ENCODE data around the gene SELL. TPM values are rescaled to one million over a fixed set of nuclear protein-coding genes. Genes with fewer than 3 reads are reported as not detected.
"Not testable (repeated sequence)": the region's sequence is repeated elsewhere in the genome, so short reads cannot be mapped to it uniquely, and the experiment has no call there.

SELL gene
- total RNA-seq, 1 experiment from 2014 or later: not detected

- in situ Hi-C loops (cut with HindIII; ENCODE audit: low sequenced_read_pairs): no loop called here
- no peak for DNase-seq (ENCODE audit: low spot score)
Measured at GRCh38 chr1:169679692-169680091, 31.7 kb downstream of the SELL start.

DNA sequence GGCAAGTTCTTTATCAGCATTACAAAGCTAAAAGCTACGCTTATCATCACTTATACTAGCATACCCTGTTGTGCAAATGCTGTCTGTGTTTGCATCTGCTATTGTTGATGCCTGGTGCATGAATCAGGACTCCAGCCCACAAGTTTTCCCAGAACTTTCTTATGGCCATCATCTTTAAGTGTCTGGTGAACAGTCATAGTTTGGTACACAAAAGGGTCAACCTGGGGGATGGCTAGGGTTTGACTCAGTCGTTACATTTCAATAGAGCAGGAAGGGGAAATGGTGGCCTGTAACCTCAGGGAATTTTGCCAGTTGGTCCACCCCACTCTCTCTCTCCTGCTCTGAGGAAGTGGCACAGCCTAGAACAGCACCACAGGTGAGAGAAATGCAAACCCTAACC lies 35.4 kb downstream of the SELL start:
- no peak for DNase-seq (ENCODE audit: low spot score)
- in situ Hi-C loops (cut with HindIII; ENCODE audit: low sequenced_read_pairs): no loop called here

GRCh38 chr1:169670836-169671235 lies 40.6 kb downstream of the SELL start:
- no peak for DNase-seq (ENCODE audit: low spot score)
- in situ Hi-C loops (cut with HindIII; ENCODE audit: low sequenced_read_pairs): no loop called here

GRCh38 chr1:169670244-169670643 lies 41.2 kb downstream of the SELL start:
- in situ Hi-C loops (cut with HindIII; ENCODE audit: low sequenced_read_pairs): not testable (repeated sequence)

DNA sequence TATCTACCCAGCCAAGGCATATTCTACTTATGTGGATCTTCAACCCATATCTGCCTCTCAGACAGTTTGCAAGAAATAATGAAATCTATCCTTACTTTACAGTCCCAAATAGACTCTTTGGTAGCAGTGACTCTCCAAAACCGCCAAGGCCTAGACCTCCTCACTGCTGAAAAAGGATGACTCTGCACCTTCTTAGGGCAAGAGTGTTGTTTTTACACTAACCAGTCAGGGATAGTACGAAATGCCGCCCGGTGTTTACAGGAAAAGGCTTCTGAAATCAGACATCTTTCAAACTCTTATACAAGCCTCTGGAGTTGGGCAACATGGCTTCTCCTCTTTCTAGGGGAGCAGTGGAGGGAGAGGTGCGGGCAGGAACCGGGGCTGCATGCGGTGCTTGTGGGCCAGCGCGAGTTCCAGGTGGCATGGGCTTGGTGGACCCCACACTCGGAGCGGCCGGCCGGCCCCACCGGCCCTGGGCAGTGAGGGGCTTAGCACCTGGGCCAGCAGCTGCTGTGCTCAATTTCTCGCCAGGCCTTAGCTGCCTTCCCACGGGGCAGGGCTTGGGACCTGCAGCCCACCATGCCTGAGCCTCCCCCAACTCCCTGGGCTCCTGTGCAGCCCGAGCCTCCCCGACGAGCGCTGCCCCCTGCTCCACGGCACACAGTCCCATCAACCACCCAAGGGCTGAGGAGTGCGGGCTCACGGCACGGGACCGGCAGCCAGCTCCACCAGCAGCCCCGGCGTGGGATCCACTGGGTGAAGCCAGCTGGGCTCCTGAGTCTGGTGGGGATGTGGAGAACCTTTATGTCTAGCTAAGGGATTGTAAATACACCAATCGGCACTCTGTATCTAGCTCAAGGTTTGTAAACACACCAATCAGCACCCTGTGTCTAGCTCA lies 43.5 kb downstream of the SELL start:
- DNase-seq (ENCODE audit: low spot score); in situ Hi-C loops (cut with HindIII; ENCODE audit: low sequenced_read_pairs): not testable (repeated sequence)

More at GRCh38 chr1:169670244-169670643, 41.2 kb downstream of the SELL start:
- not testable (repeated sequence) for DNase-seq (ENCODE audit: low spot score)

DNA sequence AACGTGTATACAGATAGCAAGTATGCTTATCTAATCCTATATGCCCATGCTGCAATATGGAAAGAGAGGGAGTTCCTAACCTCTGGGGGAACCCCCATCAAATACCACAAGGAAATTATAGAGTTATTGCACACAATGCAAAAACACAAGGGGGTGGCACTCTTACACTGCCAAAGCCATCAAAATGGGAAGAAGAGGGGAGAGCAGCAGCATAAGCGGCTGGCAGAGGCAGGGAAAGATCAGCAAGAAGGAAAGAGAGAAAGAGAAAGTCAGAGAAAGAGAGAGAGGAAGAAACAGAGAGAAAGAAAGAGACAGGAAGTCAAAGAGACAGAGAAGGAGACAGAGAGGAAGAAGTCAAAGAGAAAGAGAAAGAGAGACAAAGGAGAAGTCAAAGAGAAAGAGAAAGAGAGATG lies 44.2 kb downstream of the SELL start:
- DNase-seq (ENCODE audit: low spot score); in situ Hi-C loops (cut with HindIII; ENCODE audit: low sequenced_read_pairs): not testable (repeated sequence)

- in situ Hi-C loops (cut with HindIII; ENCODE audit: low sequenced_read_pairs); DNase-seq (ENCODE audit: low spot score): not testable (repeated sequence)
Measured at GRCh38 chr1:169662680-169663079, 48.7 kb downstream of the SELL start.

DNA sequence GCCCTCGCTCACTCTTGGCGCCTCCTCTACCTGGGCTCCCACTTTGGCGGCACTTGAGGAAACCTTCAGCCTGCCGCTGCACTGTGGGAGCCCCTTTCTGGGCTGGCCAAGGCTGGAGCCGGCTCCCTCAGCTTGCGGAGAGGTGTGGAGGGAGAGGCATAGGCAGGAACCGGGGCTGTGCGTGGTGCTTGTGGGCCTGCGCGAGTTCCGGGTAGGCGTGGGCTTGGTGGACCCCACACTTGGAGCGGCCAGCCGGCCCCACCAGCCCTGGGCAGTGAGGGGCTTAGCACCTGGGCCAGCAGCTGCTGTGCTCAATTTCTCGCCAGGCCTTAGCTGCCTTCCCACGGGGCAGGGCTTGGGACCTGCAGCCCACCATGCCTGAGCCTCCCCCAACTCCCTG lies 50.4 kb downstream of the SELL start:
- DNase-seq (ENCODE audit: low spot score); in situ Hi-C loops (cut with HindIII; ENCODE audit: low sequenced_read_pairs): not testable (repeated sequence)

DNA sequence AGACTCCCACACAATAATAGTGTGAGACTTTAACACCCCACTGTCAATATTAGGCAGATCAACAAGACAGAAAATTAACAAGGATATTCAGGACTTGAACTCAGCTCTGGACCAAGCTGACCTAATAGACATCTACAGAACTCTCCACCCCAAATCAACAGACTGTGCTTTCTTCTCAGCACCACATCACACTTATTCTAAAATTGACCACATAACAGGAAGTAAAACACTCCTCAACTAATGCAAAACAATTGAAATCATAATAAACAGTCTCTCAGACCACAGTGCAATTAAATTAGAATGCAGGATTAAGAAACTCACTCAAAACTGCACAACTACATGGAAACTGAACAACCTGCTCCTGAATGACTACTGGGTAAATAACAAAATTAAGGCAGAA lies 52.6 kb downstream of the SELL start:
- in situ Hi-C loops (cut with HindIII; ENCODE audit: low sequenced_read_pairs): not testable (repeated sequence)

DNA sequence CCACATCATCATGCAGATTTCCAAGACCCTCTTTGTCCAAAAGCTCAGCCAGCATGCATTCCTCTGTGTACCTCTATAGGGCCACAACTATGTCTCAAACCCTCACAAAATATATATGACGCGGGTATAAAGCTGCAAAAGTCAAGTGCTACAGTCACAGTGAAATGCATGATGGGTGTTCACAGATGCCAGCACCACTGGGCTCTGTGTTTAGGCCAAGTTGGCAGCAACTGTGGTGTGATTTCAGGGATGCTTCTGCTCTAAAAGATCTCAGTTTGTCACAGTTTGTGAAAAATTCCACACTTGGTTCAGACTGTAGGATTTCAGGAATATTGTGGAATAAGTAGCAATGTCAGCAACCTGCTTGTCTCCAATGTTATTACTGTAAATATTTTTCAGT lies 57.5 kb downstream of the SELL start:
- in situ Hi-C loops (cut with HindIII; ENCODE audit: low sequenced_read_pairs): no loop called here
- no peak for DNase-seq (ENCODE audit: low spot score)

More for the DNA sequence above, 52.6 kb downstream of the SELL start:
- not testable (repeated sequence) for DNase-seq (ENCODE audit: low spot score)

DNA sequence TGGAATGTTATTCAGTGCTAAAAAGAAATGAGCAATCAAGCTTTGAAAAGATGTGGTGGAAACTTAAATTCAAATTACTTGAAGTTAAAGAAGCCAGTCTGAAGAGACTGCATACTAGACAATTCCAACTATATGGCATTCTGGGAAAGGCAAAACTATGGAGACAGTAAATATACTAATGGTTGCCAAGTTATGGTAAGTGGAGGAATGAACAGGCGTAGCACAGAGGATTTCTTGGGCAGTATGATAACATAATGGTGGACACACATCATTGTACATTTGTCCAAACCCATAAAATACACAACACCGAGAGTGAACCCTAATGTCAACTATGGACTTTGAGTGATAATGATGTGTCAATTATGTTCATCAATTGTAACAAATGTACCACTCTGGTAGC lies 60.4 kb downstream of the SELL start:
- no peak for DNase-seq (ENCODE audit: low spot score)
- in situ Hi-C loops (cut with HindIII; ENCODE audit: low sequenced_read_pairs): no loop called here

DNA sequence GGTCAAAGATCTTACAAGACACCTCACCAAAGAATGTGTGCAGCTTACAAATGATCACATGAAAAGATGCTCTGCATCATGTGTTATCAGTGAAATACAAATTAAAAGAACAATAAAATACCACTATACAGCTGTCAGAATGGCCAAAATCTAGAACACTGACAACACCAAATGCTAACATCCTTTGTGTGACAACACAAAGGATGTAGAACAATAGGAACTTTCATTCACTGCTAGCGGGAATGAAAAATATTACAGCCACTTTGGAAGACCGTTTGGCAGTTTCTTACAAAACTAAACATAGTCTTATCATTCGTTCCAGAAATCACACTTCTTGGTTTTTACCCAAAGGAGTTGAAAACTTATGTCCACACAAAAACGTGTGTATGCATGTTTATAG lies 60.9 kb downstream of the SELL start:
- in situ Hi-C loops (cut with HindIII; ENCODE audit: low sequenced_read_pairs): no loop called here
- no peak for DNase-seq (ENCODE audit: low spot score)

- DNase-seq (ENCODE audit: low spot score): no peak
- in situ Hi-C loops (cut with HindIII; ENCODE audit: low sequenced_read_pairs): no loop called here
Measured at GRCh38 chr1:169648709-169649108, 62.7 kb downstream of the SELL start.

DNA sequence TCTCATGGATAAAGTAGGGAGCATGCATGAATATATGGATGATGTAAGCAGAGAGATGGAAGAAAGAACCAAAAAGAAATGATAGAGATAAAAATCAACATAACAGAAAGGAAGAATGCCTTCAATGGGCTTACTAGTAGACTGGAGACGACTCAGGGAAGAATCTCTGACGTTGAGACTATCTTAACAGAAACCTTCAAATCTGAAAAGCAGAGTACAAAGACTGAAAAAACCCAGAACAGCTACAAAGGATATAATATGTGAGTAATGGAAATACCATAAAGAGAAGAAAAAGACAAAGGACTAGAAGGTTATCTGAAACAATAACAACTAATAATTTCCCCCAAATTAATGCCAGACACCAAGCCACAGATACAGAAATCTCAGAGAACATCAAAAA lies 63.2 kb downstream of the SELL start:
- in situ Hi-C loops (cut with HindIII; ENCODE audit: low sequenced_read_pairs): no loop called here

DNA sequence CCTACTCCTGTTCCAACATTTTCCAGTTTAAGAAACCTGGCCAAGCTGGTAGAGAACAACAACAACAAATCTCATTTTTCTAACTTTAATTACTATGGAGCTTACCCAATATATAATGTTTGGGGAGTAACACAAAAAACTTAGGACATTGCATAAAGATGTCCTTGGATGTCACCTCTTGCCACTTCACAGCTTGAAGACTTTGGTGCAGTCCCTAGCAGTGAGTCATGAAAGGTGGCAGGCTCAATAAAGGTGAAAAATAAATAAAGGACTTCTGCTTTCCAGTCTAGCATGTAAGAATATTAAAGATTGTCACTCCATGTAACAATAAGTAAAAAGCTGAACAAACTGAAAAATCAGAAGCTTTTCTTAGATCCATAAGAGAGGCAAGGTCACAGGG lies 63.9 kb downstream of the SELL start:
- in situ Hi-C loops (cut with HindIII; ENCODE audit: low sequenced_read_pairs): no loop called here
- no peak for DNase-seq (ENCODE audit: low spot score)

More for the DNA sequence above, 63.2 kb downstream of the SELL start:
- no peak for DNase-seq (ENCODE audit: low spot score)

- DNase-seq (ENCODE audit: low spot score): no peak
- in situ Hi-C loops (cut with HindIII; ENCODE audit: low sequenced_read_pairs): no loop called here
Measured at GRCh38 chr1:169644297-169644696, 67.1 kb downstream of the SELL start.

Other genes starting within 250 kb of the SELL start
- gene SLC19A2, start 225.7 kb downstream of the SELL start, total RNA-seq (2014; rRNA removed; shearing (Covaris generic)): 11.3 and 18.7 TPM in 2 replicates
- gene F5, start 125.1 kb downstream of the SELL start, total RNA-seq (2014; rRNA removed; shearing (Covaris generic)): 0.06 and 0.10 TPM in 2 replicates
- not detected in 2 replicates for gene SELP, start 81.5 kb downstream of the SELL start, total RNA-seq (2014; rRNA removed; shearing (Covaris generic))
- not detected in 2 replicates for gene SELE, start 22.5 kb upstream of the SELL start, total RNA-seq (2014; rRNA removed; shearing (Covaris generic))
- 9.6 and 9.9 TPM in 2 replicates for gene METTL18, start 83.3 kb upstream of the SELL start, total RNA-seq (2014; rRNA removed; shearing (Covaris generic))
- 2.0 and 10.2 TPM in 2 replicates for gene SCYL3, start 182.3 kb upstream of the SELL start, total RNA-seq (2014; rRNA removed; shearing (Covaris generic))

All from G401 (cell line).